HEK293T (cell line): ENCODE data around the gene CARD19.

Experiments used
- CTCF ChIA-PET: fragments of 350-600 bp; formaldehyde crosslinking; extraction: SDS; loops from one replicate; lab custom pipeline; 2021; ENCODE audit warnings: antibody characterized with exemption, inconsistent platforms; lab: Yijun Ruan, JAX
- POLR2A ChIA-PET: fragments of 350-600 bp; formaldehyde crosslinking; extraction: SDS; loops from one replicate; lab custom pipeline; 2020; ENCODE audit warnings: antibody characterized with exemption, inconsistent platforms; lab: Yijun Ruan, JAX
- DNase-seq: peaks from one replicate; pipeline ENCODE4 v3.0.0; 2012; ENCODE audit warnings: mixed read lengths; ENCODE audit errors: extremely low spot score
- ARNT ChIP-seq: fragments of 450-650 bp; IDR thresholded peaks from 2 replicates; pipeline ENCODE4 v1.6.1; 2017; ENCODE audit warnings: mild to moderate bottlenecking
- BHLHE40 ChIP-seq: fragments of 450-650 bp; IDR thresholded peaks from 2 replicates; pipeline ENCODE4 v1.6.1; 2016; ENCODE audit warnings: mild to moderate bottlenecking, moderate library complexity, borderline replicate concordance
- CTBP1 ChIP-seq: fragments of 450-650 bp; IDR thresholded peaks from 2 replicates; pipeline ENCODE4 v1.6.1; 2016; ENCODE audit warnings: borderline replicate concordance
- ELF4 ChIP-seq: fragments of 450-650 bp; IDR thresholded peaks from 2 replicates; pipeline ENCODE4 v1.6.1; 2017; ENCODE audit warnings: antibody characterized with exemption
- FOXA1 ChIP-seq: fragments of 450-650 bp; IDR thresholded peaks from 2 replicates; pipeline ENCODE4 v1.6.1; 2016; ENCODE audit warnings: mild to moderate bottlenecking
- FOXK2 ChIP-seq: fragments of 450-650 bp; IDR thresholded peaks from 2 replicates; pipeline ENCODE4 v1.6.1; 2016; ENCODE audit warnings: mild to moderate bottlenecking
- FOXM1 ChIP-seq: fragments of 450-650 bp; IDR thresholded peaks from 2 replicates; pipeline ENCODE4 v1.6.1; 2017; ENCODE audit warnings: mild to moderate bottlenecking, borderline replicate concordance
- HDGF ChIP-seq: fragments of 450-650 bp; IDR thresholded peaks from 2 replicates; pipeline ENCODE4 v1.6.1; 2017; ENCODE audit warnings: antibody characterized with exemption, borderline replicate concordance
- L3MBTL2 ChIP-seq: fragments of 450-650 bp; conservative IDR thresholded peaks from 2 replicates; pipeline ENCODE4 v1.6.1; 2016; ENCODE audit warnings: mild to moderate bottlenecking
- LEF1 ChIP-seq: fragments of 450-650 bp; IDR thresholded peaks from 2 replicates; pipeline ENCODE4 v1.6.1; 2017; ENCODE audit warnings: mild to moderate bottlenecking, borderline replicate concordance
- NFRKB ChIP-seq: fragments of 450-650 bp; IDR thresholded peaks from 2 replicates; pipeline ENCODE4 v1.6.1; 2016; ENCODE audit warnings: mild to moderate bottlenecking, moderate library complexity
- SP1 ChIP-seq: fragments of 450-650 bp; IDR thresholded peaks from 2 replicates; pipeline ENCODE4 v1.6.1; 2017
- SUZ12 ChIP-seq: fragments of 450-650 bp; IDR thresholded peaks from 2 replicates; pipeline ENCODE4 v1.6.1; 2016; ENCODE audit warnings: mild to moderate bottlenecking
- TARDBP ChIP-seq: fragments of 450-650 bp; IDR thresholded peaks from 2 replicates; pipeline ENCODE4 v1.6.1; 2016
- ZNF384 ChIP-seq: fragments of 450-650 bp; IDR thresholded peaks from 2 replicates; pipeline ENCODE4 v1.6.1; 2016
- TF ChIP-seq, protein P1 (sequence below): fragments of 450-650 bp; IDR thresholded peaks from 2 replicates; pipeline ENCODE4 v1.6.1; 2016

Gene CARD19

DNA sequence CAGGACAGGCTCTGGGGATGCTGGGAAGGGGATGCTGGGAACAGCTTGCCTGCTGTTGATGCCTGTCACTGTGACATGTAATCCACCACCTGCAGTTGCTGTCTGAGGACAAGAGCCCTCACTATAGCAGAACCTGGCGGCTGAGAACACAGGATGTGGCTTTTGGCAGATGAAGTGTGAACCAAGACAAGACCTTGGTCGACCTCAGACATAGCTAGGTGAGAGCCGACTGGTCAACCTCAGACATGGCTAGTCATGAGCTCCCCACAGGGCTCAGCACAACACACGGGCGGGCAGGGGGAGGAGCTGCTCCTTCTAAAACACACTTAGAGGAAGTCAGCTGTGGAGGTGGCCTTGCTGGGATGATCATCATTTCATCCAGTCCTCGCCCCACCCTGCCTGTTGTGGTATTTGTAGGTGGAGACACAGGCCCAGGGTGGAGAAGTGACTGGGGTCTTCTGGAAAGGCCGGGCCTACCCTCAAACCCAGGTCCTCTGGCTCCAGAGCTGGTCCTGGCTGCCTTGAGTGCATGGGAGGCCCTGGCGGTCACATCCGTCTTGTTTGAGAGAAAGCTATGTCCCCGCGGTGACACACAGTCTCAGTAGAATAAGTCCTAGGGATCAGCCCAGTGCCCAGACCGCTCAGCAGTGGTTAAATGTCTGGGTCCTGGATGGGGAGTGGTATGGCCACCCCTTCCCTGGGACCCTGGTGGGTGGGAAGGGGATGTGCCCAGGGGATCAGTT lies 31.5 kb upstream of the CARD19 start:
- CTCF ChIA-PET = no interaction called here
- POLR2A ChIA-PET = no interaction called here
- no peak for TF ChIP-seq FOXK2
- TF ChIP-seq L3MBTL2 = no peak
- no peak for TF ChIP-seq FOXA1
- TF ChIP-seq ELF4 = no peak
- no peak for DNase-seq

DNA sequence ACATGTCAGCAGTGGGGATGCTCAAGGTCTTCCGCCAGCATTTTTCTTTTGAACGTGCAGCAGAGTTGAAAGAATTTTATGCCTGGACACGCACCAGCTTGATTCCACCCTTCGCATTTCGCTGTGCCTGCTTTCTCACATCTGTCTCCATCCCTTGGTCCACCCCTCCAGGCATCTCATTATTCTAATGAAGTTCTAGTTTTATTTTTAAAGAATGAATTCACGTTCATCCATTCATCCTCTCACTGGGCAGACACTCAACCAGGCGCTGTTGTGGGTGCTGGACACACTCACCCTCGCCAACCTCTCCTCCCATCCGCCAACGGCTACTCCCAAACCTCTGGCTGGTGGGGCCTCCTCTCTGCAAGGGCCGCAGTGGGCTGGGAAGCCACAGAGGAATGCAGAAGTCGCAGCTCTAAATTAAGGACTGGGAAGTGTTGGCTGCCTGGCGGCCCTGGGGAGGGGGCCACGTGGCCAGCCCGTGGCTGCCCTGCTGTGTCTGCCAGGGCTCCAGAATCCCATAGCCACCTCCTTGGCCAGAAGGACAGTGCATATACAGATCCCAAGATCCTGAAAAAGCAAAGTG lies 30.8 kb upstream of the CARD19 start:
- POLR2A ChIA-PET = no interaction called here
- no peak for TF ChIP-seq LEF1
- no peak for TF ChIP-seq SUZ12
- no peak for TF ChIP-seq FOXK2
- CTCF ChIA-PET = no interaction called here
- no peak for DNase-seq

DNA sequence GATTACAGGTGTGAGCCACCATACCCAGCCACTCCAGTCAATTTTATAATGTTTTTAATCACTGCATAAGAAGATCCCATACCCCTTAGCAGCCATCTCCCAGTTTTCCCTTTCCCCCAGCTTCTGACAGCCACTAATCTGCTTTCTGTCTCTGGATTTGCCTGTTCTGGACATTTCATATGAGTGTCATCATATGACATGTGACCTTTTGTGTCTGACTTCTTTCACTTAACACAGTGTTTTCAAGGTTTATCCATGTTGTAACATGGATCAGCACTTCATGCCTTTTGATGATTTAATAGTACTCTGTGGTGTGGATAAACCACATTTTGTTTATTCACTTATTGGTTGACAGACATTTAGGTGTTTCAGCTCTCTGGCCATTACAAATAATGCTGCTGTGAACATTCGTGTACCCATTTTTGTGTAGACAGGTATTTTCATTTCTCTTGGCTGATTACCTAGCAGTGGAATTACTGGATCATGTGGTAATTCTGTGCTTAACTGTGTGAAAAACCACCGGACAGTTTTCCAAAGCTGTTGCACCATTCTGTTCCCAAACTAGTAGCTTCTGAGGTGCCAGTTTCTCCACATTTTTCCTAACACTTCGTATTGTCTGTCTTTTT lies 28.9 kb upstream of the CARD19 start:
- ChIA-PET CTCF (no interaction called here), POLR2A (no interaction called here)
- DNase-seq = no peak
- TF ChIP-seq ARNT = no peak

DNA sequence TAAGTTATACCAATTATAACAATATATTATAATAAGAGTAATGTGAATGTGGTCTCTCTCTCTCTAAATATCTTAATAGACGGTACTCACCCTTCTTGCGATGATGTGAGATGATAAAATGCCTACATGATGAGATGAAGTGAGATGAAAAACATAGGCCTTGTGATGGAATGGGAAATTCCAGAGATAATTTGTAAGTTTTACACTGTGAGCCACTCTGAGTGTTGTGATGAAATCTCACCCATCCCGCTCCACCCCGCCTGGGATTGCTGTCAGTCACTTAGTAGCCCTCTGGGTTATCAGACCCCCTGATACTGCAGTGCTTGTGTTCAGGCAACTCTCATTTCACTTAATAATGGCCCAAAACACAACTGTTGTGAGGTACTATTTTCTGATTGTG lies 27.1 kb upstream of the CARD19 start:
- POLR2A ChIA-PET = no interaction called here
- DNase-seq = no peak
- TF ChIP-seq BHLHE40 (no peak), ELF4 (no peak), CTBP1 (no peak), L3MBTL2 (no peak), TARDBP (no peak), LEF1 (no peak), NFRKB (no peak), FOXM1 (no peak)
- CTCF ChIA-PET = no interaction called here

DNA sequence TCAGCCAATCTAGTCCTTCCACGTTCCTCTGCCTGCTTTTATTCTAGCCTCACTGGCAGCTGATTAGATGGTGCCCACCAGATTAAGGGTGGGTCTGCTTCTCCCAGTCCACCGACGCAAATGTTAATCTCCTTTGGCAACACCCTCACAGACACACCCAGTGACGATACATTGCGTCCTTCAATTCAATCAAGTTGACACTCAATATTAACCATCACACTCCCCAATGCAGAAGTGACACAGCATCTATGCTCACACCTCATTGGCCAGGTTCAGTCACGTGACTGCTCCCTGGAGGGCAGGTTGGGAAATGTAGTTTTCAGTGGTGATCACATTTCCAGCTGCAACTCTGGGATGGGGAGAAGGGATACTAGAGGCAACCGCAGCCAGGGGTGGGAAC lies 24.6 kb upstream of the CARD19 start:
- peak; percentile 64 for DNase-seq
- no peak for TF ChIP-seq L3MBTL2
- no peak for TF ChIP-seq ZNF384
- no peak for TF ChIP-seq LEF1
- ChIA-PET POLR2A (no interaction called here), CTCF (no interaction called here)

DNA sequence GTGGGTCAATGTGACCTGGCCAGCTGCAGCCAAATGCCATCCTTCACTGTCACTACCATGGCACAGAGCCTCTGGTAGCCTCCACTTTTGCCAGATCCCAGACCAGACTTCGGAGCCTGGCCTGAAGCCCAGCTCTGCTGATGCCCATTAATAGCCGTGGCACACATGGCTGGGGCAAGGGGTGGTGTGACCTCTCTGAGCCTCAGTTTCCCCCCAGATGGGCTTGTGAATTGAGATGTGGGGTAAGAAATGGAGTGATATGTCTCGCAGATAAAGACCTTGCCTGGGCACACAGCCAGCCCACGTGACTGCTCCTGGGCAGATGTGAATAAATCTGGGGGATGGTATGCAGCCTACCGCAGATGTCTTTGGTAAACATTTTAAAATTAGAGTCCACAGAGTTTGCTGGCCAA lies 23.6 kb upstream of the CARD19 start:
- TF ChIP-seq ELF4 (no peak), SP1 (no peak), L3MBTL2 (no peak), HDGF (no peak), FOXA1 (no peak), CTBP1 (no peak), BHLHE40 (no peak), FOXK2 (no peak)
- TF ChIP-seq, protein P1, sequence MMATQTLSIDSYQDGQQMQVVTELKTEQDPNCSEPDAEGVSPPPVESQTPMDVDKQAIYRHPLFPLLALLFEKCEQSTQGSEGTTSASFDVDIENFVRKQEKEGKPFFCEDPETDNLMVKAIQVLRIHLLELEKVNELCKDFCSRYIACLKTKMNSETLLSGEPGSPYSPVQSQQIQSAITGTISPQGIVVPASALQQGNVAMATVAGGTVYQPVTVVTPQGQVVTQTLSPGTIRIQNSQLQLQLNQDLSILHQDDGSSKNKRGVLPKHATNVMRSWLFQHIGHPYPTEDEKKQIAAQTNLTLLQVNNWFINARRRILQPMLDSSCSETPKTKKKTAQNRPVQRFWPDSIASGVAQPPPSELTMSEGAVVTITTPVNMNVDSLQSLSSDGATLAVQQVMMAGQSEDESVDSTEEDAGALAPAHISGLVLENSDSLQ = no peak
- ChIA-PET POLR2A (no interaction called here), CTCF (no interaction called here)
- DNase-seq = no peak

DNA sequence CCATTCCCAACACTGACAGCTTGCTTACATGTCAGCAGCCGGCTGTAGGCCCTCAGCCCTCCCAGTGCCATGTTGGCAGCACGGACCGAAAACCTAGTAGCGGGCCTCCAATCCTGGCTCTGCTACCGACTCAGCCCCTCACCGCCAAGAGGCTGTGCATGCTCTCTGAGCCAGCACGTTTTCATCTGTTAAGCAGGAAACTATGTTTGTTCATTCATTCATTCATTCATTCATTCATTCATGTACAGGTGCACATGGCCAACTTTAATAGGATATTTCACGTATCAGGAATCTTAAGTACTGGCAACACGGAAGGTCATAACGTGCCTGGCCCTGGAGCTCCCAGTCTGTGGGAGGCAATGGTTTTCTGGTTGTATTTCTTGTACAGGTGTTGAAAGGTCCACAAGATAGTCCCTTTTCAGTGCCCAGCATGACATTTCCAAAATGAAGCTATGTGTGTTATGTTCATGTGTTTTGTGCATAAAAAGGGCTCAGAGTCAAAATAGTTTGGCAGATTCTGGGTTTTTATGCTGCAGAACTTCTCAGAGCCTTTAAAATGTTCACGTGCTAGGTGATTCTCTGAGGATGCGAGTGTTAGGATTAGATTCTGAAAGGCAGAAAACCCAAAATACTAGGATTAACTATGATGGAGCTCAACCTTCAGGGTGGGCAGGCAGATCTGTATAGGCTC lies 19.8 kb upstream of the CARD19 start:
- TF ChIP-seq CTBP1 = no peak
- no peak for TF ChIP-seq BHLHE40
- TF ChIP-seq LEF1 = no peak
- no peak for TF ChIP-seq ZNF384
- no peak for TF ChIP-seq ELF4
- TF ChIP-seq L3MBTL2 = no peak
- TF ChIP-seq SUZ12 = no peak
- no peak for TF ChIP-seq FOXA1
- no peak for TF ChIP-seq HDGF
- no peak for TF ChIP-seq ARNT
- no peak for TF ChIP-seq SP1
- no peak for TF ChIP-seq FOXM1
- TF ChIP-seq TARDBP = no peak
- TF ChIP-seq, protein P1 = no peak
- TF ChIP-seq FOXK2 = no peak
- TF ChIP-seq NFRKB = no peak
- POLR2A ChIA-PET = no interaction called here
- no peak for DNase-seq
- CTCF ChIA-PET = no interaction called here
